MM.1S (cell line): ENCODE measurements around the gene PPP1R7.
"Not testable (repeated sequence)": the region's sequence is repeated elsewhere in the genome, so short reads cannot be mapped to it uniquely, and the experiment has no call there.

Source experiments
- DNase-seq: peaks from one replicate; pipeline ENCODE4 v3.0.0-alpha.2; 2015
- H2AFZ ChIP-seq: fragments of 300-600 bp; sonication (generic); 2 replicates; pipeline ENCODE4 v1.6.0; 2016; ENCODE audit warnings: antibody characterized with exemption, low read length
- H3F3A ChIP-seq: fragments of 300-600 bp; sonication (generic); 2 replicates; pipeline ENCODE4 v1.6.1; 2016; ENCODE audit warnings: mild to moderate bottlenecking, antibody characterized with exemption, low read length, moderate library complexity, mixed read lengths; ENCODE audit not compliant: insufficient read depth
- H3K27ac ChIP-seq: fragments of 300-600 bp; sonication (generic); 2 replicates; pipeline ENCODE4 v1.5.1; 2016; ENCODE audit warnings: mild to moderate bottlenecking, low read length
- H3K27me3 ChIP-seq: fragments of 300-600 bp; sonication (generic); replicated peaks from 2 replicates; pipeline ENCODE4 v1.6.0; 2016; ENCODE audit warnings: low read length; ENCODE audit not compliant: insufficient read depth
- H3K36me3 ChIP-seq: fragments of 300-600 bp; sonication (generic); replicated peaks from 2 replicates; pipeline ENCODE4 v1.6.1; 2016; ENCODE audit warnings: mild to moderate bottlenecking, low read length, mixed read lengths; ENCODE audit not compliant: insufficient read depth
- H3K4me1 ChIP-seq: fragments of 300-600 bp; sonication (generic); 2 replicates; pipeline ENCODE4 v1.6.1; 2016; ENCODE audit warnings: low read length, mixed read lengths
- H3K4me2 ChIP-seq: fragments of 300-600 bp; sonication (generic); 2 replicates; pipeline ENCODE4 v1.6.0; 2016; ENCODE audit warnings: low read depth, low read length
- H3K4me3 ChIP-seq: fragments of 300-600 bp; sonication (generic); 2 replicates; pipeline ENCODE4 v1.5.1; 2016; ENCODE audit warnings: low read length, mixed read lengths
- H3K79me2 ChIP-seq: fragments of 300-600 bp; sonication (generic); 2 replicates; pipeline ENCODE4 v1.6.1; 2016; ENCODE audit warnings: mixed run types, low read length, mixed read lengths
- H3K9ac ChIP-seq: fragments of 300-600 bp; sonication (generic); 2 replicates; pipeline ENCODE4 v1.6.1; 2016; ENCODE audit warnings: low read length, mixed read lengths
- H3K9me2 ChIP-seq: fragments of 300-600 bp; sonication (generic); replicated peaks from 2 replicates; pipeline ENCODE4 v1.6.1; 2016; ENCODE audit warnings: mild to moderate bottlenecking, low read length, mixed read lengths; ENCODE audit not compliant: insufficient read depth
- H3K9me3 ChIP-seq: fragments of 300-600 bp; sonication (generic); replicated peaks from 2 replicates; pipeline ENCODE4 v1.6.1; 2016; ENCODE audit warnings: mild to moderate bottlenecking, low read length, mixed read lengths; ENCODE audit not compliant: insufficient read depth
- H4K20me1 ChIP-seq: fragments of 300-600 bp; sonication (generic); 2 replicates; pipeline ENCODE4 v1.6.1; 2016; ENCODE audit warnings: mild to moderate bottlenecking, low read length, moderate library complexity, mixed read lengths; ENCODE audit not compliant: insufficient read depth
- EZH2 ChIP-seq: fragments of 300-600 bp; sonication (generic); optimal IDR thresholded peaks from 2 replicates; pipeline ENCODE3; 2017; ENCODE audit warnings: low read depth, mild to moderate bottlenecking, antibody characterized with exemption, low read length, mixed read lengths
- EZH2phosphoT487 ChIP-seq: fragments of 300-600 bp; sonication (generic); IDR thresholded peaks from 2 replicates; pipeline ENCODE4 v1.6.1; 2018; ENCODE audit warnings: antibody characterized with exemption, low read length
- TF ChIP-seq, protein P1 (sequence below): fragments of 300-600 bp; sonication (generic); IDR thresholded peaks from 2 replicates; pipeline ENCODE4 v1.5.1; 2016; ENCODE audit warnings: antibody characterized with exemption, low read length, mixed read lengths

Gene PPP1R7, protein sequence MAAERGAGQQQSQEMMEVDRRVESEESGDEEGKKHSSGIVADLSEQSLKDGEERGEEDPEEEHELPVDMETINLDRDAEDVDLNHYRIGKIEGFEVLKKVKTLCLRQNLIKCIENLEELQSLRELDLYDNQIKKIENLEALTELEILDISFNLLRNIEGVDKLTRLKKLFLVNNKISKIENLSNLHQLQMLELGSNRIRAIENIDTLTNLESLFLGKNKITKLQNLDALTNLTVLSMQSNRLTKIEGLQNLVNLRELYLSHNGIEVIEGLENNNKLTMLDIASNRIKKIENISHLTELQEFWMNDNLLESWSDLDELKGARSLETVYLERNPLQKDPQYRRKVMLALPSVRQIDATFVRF

GRCh38 chr2:241149925-241150659 is at the start of gene PPP1R7:
Gene PPP1R7 (plus strand): TSS chr2:241150467. CDS start chr2:241150496, 29 bp downstream.
- Histone ChIP-seq H2AFZ (peak within 1 kb of the TSS; percentile 100), H3K27me3 (no peaks in the 10 kb centered on the region), H3K27ac (peak within 1 kb of the TSS; percentile 32; the same call in 1 of the 2 replicates)

GRCh38 chr2:241102239-241102803 is 47.9 kb upstream of the PPP1R7 start, which contains the start of gene MTERF4:
Gene MTERF4 (minus strand): TSS chr2:241102287. CDS start chr2:241102273, 14 bp downstream.
- Histone ChIP-seq H3K27ac (peak within 1 kb of the TSS; percentile 5; the same call in 1 of the 2 replicates), H3F3A (0 out of 2 replicates have a peak, but pooled peaks cover 3% of the 10 kb centered on the region), H2AFZ (peak within 1 kb of the TSS; percentile 82), H3K27me3 (no peaks in the 10 kb centered on the region), H3K36me3 (no peaks in the 10 kb centered on the region), H3K9me3 (no peaks in the 10 kb centered on the region), H3K4me1 (peaks cover 13% of the 10 kb centered on the region; the same call in 1 of the 2 replicates), H3K4me3 (peak within 1 kb of the TSS; percentile 69), H3K79me2 (peaks cover 50% of the 10 kb centered on the region), H3K9me2 (no peaks in the 10 kb centered on the region), H3K4me2 (peak within 1 kb of the TSS; percentile 96), H4K20me1 (no peaks in the 10 kb centered on the region), H3K9ac (peak within 1 kb of the TSS; percentile 65)
- DNase-seq = peak; percentile 89
- TF ChIP-seq EZH2 (no peak), EZH2phosphoT487 (no peak)
- TF ChIP-seq, protein P1, sequence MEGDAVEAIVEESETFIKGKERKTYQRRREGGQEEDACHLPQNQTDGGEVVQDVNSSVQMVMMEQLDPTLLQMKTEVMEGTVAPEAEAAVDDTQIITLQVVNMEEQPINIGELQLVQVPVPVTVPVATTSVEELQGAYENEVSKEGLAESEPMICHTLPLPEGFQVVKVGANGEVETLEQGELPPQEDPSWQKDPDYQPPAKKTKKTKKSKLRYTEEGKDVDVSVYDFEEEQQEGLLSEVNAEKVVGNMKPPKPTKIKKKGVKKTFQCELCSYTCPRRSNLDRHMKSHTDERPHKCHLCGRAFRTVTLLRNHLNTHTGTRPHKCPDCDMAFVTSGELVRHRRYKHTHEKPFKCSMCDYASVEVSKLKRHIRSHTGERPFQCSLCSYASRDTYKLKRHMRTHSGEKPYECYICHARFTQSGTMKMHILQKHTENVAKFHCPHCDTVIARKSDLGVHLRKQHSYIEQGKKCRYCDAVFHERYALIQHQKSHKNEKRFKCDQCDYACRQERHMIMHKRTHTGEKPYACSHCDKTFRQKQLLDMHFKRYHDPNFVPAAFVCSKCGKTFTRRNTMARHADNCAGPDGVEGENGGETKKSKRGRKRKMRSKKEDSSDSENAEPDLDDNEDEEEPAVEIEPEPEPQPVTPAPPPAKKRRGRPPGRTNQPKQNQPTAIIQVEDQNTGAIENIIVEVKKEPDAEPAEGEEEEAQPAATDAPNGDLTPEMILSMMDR = no peak

More at GRCh38 chr2:241149925-241150659, at the start of gene PPP1R7:
- Histone ChIP-seq H3K79me2 (peaks cover 40% of the 10 kb centered on the region), H3K36me3 (no peaks in the 10 kb centered on the region), H4K20me1 (no peaks in the 10 kb centered on the region), H3K9me3 (no peaks in the 10 kb centered on the region), H3K4me3 (peak within 1 kb of the TSS; percentile 92), H3K9ac (peak within 1 kb of the TSS; percentile 79), H3K4me2 (peak within 1 kb of the TSS; percentile 100), H3F3A (0 out of 2 replicates have a peak, but pooled peaks cover 4% of the 10 kb centered on the region), H3K4me1 (peaks cover 14% of the 10 kb centered on the region), H3K9me2 (no peaks in the 10 kb centered on the region)
- peak; percentile 95 for DNase-seq
- TF ChIP-seq EZH2phosphoT487 = no peak
- TF ChIP-seq EZH2 = no peak
- TF ChIP-seq, protein P1 = no peak

DNA sequence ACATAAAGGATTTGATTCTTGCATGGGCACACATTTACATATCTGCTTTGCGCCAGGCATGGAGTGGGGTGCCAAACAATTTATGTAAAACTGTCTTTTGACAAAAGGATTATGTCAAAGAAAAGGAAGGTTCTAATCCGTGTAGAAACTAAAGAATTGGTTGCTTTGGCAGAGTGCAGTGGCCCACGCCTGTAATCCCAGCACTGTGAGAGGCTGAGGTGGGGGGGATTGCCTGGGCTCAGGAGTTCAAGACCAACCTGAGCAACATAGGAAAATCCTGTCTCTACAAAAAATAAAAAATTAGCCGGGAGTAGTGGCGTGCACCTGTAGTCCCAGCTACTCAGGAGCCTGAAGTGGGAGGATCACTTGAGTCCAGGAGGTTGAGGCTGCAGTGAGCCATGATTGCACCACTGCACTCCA is 47.1 kb upstream of the PPP1R7 start:
- Histone ChIP-seq H3K9me3 (no peaks in the 10 kb centered on the region), H3K4me1 (peaks cover 13% of the 10 kb centered on the region; the same call in 1 of the 2 replicates), H3K4me2 (peak overlapping the region; percentile 96), H3K4me3 (peak overlapping the region; percentile 69), H3K9me2 (no peaks in the 10 kb centered on the region), H3K27ac (no peak overlapping the region; the same call in 1 of the 2 replicates), H3K9ac (peak overlapping the region; percentile 65), H3K36me3 (no peaks in the 10 kb centered on the region), H3K79me2 (peaks cover 45% of the 10 kb centered on the region), H3K27me3 (no peaks in the 10 kb centered on the region), H4K20me1 (no peaks in the 10 kb centered on the region), H2AFZ (peak overlapping the region; percentile 82), H3F3A (0 out of 2 replicates have a peak, but pooled peaks cover 3% of the 10 kb centered on the region)
- TF ChIP-seq EZH2phosphoT487 = no peak
- no peak for TF ChIP-seq EZH2
- TF ChIP-seq, protein P1 = no peak
- DNase-seq = no peak

DNA sequence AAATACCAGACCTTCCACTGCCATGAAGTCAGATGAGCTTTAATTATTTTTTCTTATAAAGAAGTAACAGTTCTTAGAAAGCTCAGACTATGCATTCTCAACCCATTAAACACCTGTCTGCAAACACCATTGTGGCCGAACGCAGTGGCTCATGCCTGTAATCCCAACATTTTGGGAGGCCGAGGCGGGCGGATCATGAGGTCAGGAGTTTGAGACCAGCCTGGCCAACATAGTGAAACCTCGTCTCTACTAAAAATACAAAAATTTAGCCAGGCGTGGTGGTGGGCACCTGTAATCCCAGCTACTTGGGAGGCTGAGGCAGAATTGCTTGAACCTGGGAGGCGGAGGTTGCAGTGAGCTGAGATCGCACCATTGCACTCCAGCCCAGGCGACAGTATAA is 45.7 kb upstream of the PPP1R7 start:
- peaks cover 34% of the 10 kb centered on the region for H3K79me2 ChIP-seq
- not testable (repeated sequence) for H4K20me1 ChIP-seq, H3K9me2 ChIP-seq, H3K27ac ChIP-seq, H3F3A ChIP-seq, H3K36me3 ChIP-seq, H3K27me3 ChIP-seq, DNase-seq, H3K9me3 ChIP-seq, H3K4me2 ChIP-seq, H2AFZ ChIP-seq, H3K4me3 ChIP-seq, H3K9ac ChIP-seq
- H3K4me1 ChIP-seq = peaks cover 12% of the 10 kb centered on the region; the same call in 1 of the 2 replicates
